HG03108 (cell line): Measurements from ENCODE around the gene ORAI3.

ENCODE experiments used
- ATAC-seq: cut with Tn5 transposase; IDR thresholded peaks from one replicate; pipeline ENCODE4 v1.9.1; 2021; ENCODE audit warnings: moderate library complexity; ENCODE audit not compliant: unreplicated experiment

Gene ORAI3

DNA sequence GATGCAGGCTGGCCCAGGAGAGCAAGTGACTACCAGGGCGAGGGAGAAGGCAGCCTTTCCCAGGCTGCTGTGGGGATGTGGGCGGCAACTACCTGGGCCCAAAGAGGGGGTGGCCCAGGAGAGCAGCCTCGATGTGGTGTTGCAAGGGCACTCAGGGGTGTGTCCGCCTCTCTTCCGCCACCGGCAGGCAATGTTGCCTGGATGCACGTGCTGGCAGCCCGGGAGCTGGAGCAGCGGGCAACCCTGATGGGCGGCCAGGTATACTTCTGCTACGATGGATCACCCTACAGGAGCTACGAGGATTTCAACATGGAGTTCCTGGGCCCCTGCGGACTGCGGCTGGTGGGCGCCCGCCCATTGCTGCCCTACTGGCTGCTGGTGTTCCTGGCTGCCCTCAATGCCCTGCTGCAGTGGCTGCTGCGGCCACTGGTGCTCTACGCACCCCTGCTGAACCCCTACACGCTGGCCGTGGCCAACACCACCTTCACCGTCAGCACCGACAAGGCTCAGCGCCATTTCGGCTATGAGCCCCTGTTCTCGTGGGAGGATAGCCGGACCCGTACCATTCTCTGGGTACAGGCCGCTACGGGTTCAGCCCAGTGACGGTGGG, 38.8 kb downstream of the ORAI3 start:
- ATAC-seq = no peak

- no peak for ATAC-seq
Measured at GRCh38 chr16:30989469-30990047, 40.7 kb downstream of the ORAI3 start.

DNA sequence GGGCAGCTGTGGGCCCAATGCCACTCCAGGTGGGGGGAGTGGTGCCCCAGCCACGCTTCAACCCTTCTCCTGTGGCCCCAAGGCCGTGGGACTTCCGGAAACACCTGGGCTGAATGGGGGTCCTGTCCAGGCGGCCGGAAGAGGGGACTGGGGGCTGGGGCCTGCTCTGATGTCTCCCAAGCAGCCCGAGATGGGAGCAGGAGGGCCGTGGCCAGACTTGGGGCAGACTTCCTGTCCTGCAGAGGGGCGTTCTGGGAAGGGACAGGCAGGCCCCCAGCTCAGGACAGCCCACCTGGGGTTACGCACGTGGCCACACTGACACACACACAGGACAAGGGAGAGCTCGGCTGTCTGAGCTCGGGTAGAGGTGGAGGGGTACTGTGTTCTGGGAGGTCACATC, 41.2 kb downstream of the ORAI3 start:
- no peak for ATAC-seq

DNA sequence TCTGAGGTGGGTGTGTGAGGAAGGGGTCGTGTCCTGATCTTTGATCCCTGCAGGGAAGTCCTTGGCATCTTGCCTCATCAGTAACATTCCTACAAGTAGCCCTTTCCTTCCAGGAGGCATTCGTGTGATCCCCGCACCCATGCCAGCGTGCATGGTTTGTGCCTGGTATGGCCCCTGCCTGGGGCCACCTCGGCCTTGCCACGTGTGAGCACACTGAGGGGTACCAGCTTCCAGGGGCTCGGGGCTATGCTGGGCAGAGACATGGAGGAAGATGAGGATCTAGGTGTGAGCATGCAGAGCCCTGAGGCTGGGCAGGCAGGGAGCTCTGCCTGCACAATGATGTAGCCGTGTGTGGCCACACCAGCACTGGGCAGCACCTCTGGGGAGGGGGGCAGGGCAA, 42.2 kb downstream of the ORAI3 start:
- ATAC-seq = no peak

- no peak for ATAC-seq
Measured at GRCh38 chr16:30992276-30992780, 43.5 kb downstream of the ORAI3 start.

DNA sequence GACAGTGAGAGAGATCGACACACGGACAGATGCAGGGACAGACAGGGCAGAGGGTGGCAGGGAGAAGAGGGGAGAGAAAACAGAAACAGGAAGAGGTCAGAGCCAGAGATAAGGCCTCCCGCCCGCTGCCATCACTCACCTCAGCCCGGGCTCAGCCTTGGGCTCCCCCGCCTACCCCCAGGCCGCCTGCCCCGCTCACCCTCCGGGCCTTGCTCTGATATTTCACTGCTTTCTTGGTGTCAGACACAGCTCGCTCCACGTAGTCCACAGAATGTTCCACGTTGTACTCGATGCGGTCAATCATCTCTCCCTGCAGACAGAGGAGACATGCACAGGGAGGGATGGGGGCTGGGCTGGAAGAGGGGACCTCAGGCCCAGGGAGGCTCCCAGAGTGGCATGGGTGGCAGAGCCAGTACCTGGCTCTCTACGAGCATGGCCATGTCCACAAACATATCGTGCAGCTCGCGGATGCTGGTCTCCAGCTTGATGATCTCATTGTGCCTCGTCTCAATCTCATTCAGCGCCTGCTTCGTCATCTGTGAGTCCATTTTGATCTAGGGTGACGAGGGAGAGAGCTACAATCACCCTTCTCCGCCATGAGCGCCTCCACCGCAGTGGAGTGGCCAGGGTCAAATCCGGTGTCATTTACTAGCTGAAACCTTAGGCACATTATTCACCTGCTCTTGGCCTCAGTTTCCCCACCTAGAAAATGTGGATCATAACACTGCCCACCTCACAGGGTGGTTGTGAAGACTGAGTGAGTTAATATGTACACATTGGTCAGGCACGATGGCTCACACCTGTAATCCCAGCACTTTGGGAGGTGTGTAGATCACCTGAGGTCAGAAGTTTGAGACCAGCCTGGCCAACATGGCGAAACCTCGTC, 44.3 kb downstream of the ORAI3 start:
- no peak for ATAC-seq

- no peak for ATAC-seq
Measured at GRCh38 chr16:30995927-30996323, 47.1 kb downstream of the ORAI3 start.

- ATAC-seq = no peak
Measured at GRCh38 chr16:30996324-30996984, 47.6 kb downstream of the ORAI3 start.

DNA sequence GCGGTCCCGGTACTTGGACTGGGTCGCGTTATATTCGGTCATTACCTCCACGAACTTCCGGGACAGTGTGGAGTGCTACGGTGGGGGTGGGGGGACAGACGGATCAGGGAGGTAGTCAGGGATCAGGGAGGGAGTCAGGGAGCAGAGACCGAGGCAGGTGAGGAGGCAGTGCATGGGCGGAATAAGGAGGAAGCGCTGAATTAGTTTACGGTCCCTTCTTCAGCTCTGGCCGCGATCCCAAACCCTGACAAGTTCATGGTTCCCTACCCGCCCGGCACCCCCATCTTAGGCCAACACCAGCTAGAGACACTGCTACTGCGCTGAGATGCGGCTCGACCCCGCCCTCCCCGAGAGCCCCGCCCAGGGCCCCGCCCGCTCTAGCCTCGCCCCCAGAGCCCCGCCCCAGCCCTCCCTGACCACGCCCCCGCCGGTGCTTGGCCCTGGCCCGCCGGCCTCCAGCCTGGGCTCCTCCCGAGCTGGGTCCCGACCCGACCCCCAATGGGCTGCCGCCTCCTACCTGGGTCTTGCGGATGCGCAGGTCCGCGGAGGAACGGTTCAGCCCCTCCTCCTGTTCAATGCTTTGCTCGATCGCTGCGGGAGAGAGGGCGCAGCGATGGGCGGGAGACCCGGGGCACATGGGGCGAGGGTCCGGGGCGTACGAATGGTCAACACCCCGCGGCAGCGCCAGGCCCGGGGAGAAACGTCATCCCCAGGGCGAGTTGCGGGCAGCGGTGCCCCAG, 48.3 kb downstream of the ORAI3 start:
- ATAC-seq = no peak

DNA sequence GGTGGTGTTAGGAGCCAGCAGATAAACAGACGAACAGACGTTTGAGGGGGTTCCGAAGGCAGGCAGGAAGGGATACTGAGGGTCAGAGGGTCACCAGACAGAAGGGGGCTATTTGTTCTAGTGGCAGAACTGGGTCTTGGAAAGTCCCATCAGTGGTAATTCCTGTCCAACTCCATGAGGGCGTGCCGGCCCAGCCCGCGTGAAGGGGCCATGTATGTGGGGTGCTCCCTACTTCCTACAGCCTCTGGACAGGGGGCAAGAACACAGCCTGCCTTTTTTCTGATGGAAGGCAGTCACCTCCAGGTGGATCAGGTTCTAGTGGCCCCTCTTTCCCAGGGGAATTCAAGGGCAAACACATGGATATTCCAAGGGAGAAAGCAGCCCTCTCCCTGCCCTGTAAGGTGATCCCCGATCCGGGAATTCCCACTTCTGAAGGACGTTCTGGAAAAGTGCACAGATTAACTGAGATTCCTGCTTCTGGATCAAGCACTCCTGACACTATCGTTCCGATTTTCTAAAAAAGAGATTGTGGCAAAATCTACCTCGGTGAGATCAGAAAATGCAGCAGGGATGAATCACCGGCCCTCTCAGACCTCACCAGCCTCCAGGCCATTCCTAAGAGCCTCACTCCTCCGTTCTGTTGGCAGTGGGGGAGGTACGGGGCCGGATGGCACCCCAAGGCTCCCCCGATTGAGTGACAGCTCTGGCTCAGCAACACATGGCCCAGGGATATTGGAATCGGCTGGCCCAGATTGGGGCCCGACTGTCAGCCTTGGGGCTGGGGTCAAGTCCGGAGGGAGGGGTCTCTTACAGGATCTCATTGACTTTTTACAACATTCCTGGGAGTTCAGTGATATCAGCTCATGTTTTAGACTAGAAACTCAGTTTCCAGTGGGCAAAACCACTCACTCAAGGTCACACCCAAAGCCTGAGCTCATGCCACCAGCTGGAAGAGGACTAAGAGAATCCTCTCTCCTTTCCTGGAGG, 49.1 kb downstream of the ORAI3 start:
- no peak for ATAC-seq

DNA sequence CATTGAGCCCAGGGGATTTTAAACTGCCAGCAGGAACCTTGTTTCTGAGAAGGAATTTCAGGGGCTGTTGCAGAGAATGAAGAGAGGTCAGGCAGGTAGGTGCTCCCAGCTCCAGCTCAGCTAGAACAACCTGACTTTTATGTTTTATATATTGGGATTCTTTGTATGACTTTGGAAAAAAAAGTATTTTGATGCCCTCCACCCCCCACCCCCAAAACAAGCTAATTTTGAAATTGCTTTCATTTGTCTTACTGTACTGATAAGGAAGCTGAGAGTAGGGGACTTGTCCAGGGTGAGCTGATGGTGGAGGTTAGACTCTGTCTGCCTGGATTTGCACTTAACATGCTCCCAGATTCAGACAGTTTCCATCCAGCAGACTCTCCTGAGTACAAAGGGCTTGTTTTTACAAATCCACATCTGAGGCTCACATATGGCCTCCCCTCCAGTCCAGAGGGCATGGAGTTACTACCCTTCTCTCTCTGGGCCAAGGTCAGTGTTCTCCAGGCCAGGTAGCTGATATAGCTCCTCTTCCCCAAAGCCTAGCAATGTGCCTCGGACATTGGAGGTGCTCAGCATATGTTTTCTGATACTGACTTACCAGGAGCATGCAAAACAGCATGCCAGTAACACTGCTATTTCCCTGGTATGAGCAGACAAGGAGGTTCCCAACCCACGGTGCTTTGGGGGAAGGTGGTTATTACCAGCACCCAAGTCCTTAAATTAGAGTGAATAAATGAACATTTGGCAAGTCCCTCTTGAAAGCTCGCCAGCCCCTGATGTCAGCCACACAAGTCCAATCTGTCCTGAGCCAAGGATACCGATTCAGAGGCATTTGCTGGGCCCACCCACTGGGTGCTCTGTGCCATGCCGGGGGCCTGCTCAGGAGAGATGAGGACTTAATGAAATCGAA, 50.2 kb downstream of the ORAI3 start:
- ATAC-seq = no peak

- no peak for ATAC-seq
Measured at GRCh38 chr16:31000671-31001382, 52.0 kb downstream of the ORAI3 start.

DNA sequence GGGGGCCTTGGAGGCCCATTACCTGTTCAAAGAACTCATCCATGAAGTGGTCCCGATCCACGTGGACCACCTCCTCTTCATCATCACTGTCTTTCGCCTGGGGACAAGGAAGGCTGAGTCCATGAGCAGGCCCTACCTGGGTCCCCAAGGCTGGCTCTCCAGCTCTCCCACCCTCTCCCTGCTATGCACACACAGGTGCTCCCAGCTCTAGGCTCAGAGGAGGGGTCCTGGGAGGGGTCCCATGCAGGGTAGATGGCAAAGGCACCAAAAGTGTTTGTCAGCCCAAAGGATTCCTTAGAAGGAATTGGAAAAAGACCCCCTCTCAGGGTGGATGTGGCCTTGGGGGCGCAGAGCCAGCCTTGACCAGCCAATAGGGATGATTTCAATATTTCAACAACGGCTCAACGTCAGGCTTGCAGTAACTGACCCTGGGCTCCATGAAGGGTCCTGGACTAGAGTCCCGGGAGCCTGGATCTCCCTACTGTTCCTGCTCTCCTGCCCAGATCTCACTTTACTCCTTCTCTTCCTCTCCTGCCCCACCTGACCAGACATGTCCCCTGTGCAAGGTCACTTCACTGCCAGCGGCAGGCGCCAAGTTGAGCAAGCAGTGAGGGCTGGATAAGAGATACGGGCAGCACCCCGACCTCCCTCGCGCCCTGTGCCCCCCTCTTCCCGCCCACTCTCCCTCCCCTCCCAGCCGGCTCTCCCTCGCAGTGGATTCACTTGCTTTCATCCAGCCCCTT, 52.8 kb downstream of the ORAI3 start:
- ATAC-seq = no peak

- ATAC-seq = no peak
Measured at GRCh38 chr16:31002250-31002700, 53.4 kb downstream of the ORAI3 start.

DNA sequence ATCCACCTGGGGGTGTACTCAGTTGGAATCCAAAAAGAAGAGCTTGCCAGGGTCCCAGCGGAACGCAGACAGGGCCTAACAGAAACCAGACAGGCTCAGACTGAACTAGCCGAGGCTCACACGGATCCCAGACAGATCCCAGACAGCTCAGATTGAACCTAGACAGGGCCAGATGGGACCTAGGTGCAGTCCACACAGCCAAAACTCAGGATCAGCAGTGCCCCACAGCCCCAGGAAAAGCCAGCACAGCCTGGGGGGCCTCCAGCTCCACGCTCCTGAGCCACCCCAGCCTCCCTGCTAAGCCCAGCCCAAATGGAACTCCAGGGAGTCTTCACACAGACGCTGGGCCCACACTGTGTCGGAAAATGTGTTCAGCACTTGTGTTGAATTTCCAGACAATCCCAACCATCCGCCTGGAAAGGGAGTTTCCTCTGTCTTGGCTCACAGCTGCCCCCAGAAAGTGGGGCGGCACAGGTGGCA, 54.0 kb downstream of the ORAI3 start:
- no peak for ATAC-seq

- no peak for ATAC-seq
Measured at GRCh38 chr16:31003744-31004143, 54.9 kb downstream of the ORAI3 start.
